ENCODE data around the gene UBE2E2.

UBE2E2 gene

GRCh38 chr3:23202921-23203707 lies at the start of gene UBE2E2:
TSS of gene UBE2E2 (plus strand) at chr3:23203327.
- TF ChIP-seq GATA2 (IDR thresholded peaks at IDR 0.05; ENCODE audit: low read depth, low read length): no peak
- TF ChIP-seq GATA3 (IDR thresholded peaks at IDR 0.05; ENCODE audit: low read depth, low read length): no peak

- no peak for TF ChIP-seq GATA2 (IDR thresholded peaks at IDR 0.05; ENCODE audit: low read depth, low read length)
- no peak for TF ChIP-seq GATA3 (IDR thresholded peaks at IDR 0.05; ENCODE audit: low read depth, low read length)
Observed at GRCh38 chr3:23153436-23153835, 49.7 kb upstream of the UBE2E2 start.

- TF ChIP-seq GATA2 (IDR thresholded peaks at IDR 0.05; ENCODE audit: low read depth, low read length) (no peak), GATA3 (IDR thresholded peaks at IDR 0.05; ENCODE audit: low read depth, low read length) (no peak)
Observed at GRCh38 chr3:23157331-23157730, 45.8 kb upstream of the UBE2E2 start.

GRCh38 chr3:23159929-23160328 lies 43.2 kb upstream of the UBE2E2 start:
- TF ChIP-seq GATA3 (IDR thresholded peaks at IDR 0.05; ENCODE audit: low read depth, low read length): no peak
- TF ChIP-seq GATA2 (IDR thresholded peaks at IDR 0.05; ENCODE audit: low read depth, low read length): no peak

- no peak for TF ChIP-seq GATA3 (IDR thresholded peaks at IDR 0.05; ENCODE audit: low read depth, low read length)
- TF ChIP-seq GATA2 (IDR thresholded peaks at IDR 0.05; ENCODE audit: low read depth, low read length): no peak
Observed at GRCh38 chr3:23161308-23161707, 41.8 kb upstream of the UBE2E2 start.

GRCh38 chr3:23161896-23162570 lies 41.1 kb upstream of the UBE2E2 start:
- no peak for TF ChIP-seq GATA2 (IDR thresholded peaks at IDR 0.05; ENCODE audit: low read depth, low read length)
- TF ChIP-seq GATA3 (IDR thresholded peaks at IDR 0.05; ENCODE audit: low read depth, low read length): no peak

GRCh38 chr3:23162934-23163333 lies 40.2 kb upstream of the UBE2E2 start:
- TF ChIP-seq GATA2 (IDR thresholded peaks at IDR 0.05; ENCODE audit: low read depth, low read length): no peak
- TF ChIP-seq GATA3 (IDR thresholded peaks at IDR 0.05; ENCODE audit: low read depth, low read length): no peak

GRCh38 chr3:23164746-23165145 lies 38.4 kb upstream of the UBE2E2 start:
- no peak for TF ChIP-seq GATA2 (IDR thresholded peaks at IDR 0.05; ENCODE audit: low read depth, low read length)
- no peak for TF ChIP-seq GATA3 (IDR thresholded peaks at IDR 0.05; ENCODE audit: low read depth, low read length)

- no peak for TF ChIP-seq GATA3 (IDR thresholded peaks at IDR 0.05; ENCODE audit: low read depth, low read length)
- TF ChIP-seq GATA2 (IDR thresholded peaks at IDR 0.05; ENCODE audit: low read depth, low read length): no peak
Observed at GRCh38 chr3:23165571-23165970, 37.6 kb upstream of the UBE2E2 start.

GRCh38 chr3:23166276-23166675 lies 36.9 kb upstream of the UBE2E2 start:
- TF ChIP-seq GATA3 (IDR thresholded peaks at IDR 0.05; ENCODE audit: low read depth, low read length): no peak
- TF ChIP-seq GATA2 (IDR thresholded peaks at IDR 0.05; ENCODE audit: low read depth, low read length): no peak

GRCh38 chr3:23166845-23167244 lies 36.3 kb upstream of the UBE2E2 start:
- TF ChIP-seq GATA2 (IDR thresholded peaks at IDR 0.05; ENCODE audit: low read depth, low read length): no peak
- no peak for TF ChIP-seq GATA3 (IDR thresholded peaks at IDR 0.05; ENCODE audit: low read depth, low read length)

GRCh38 chr3:23169551-23169950 lies 33.6 kb upstream of the UBE2E2 start:
- TF ChIP-seq GATA2 (IDR thresholded peaks at IDR 0.05; ENCODE audit: low read depth, low read length): no peak
- no peak for TF ChIP-seq GATA3 (IDR thresholded peaks at IDR 0.05; ENCODE audit: low read depth, low read length)

GRCh38 chr3:23170291-23170690 lies 32.8 kb upstream of the UBE2E2 start:
- no peak for TF ChIP-seq GATA3 (IDR thresholded peaks at IDR 0.05; ENCODE audit: low read depth, low read length)
- TF ChIP-seq GATA2 (IDR thresholded peaks at IDR 0.05; ENCODE audit: low read depth, low read length): no peak

- TF ChIP-seq GATA3 (IDR thresholded peaks at IDR 0.05; ENCODE audit: low read depth, low read length): no peak
- TF ChIP-seq GATA2 (IDR thresholded peaks at IDR 0.05; ENCODE audit: low read depth, low read length): no peak
Observed at GRCh38 chr3:23172059-23172458, 31.1 kb upstream of the UBE2E2 start.

- TF ChIP-seq GATA3 (IDR thresholded peaks at IDR 0.05; ENCODE audit: low read depth, low read length) (no peak), GATA2 (IDR thresholded peaks at IDR 0.05; ENCODE audit: low read depth, low read length) (no peak)
Observed at GRCh38 chr3:23174426-23175039, 28.6 kb upstream of the UBE2E2 start.

Measured in SH-SY5Y (cell line).